NCI-H2227 (cell line): ENCODE results near the gene CRYZ.

ENCODE experiments used
- DNase-seq: peaks from one replicate; lab custom pipeline; 2025; ENCODE audit not compliant: unreplicated experiment; lab: John Stamatoyannopoulos, UW

Gene CRYZ

GRCh38 chr1:74731399-74732052, 1.3 kb downstream of the CRYZ start:
- no peak for DNase-seq

- DNase-seq: no peak
Measured at GRCh38 chr1:74729741-74730478, 2.9 kb downstream of the CRYZ start.

- DNase-seq: no peak
Measured at GRCh38 chr1:74728736-74729135, 4.1 kb downstream of the CRYZ start.

GRCh38 chr1:74726063-74726462, 6.8 kb downstream of the CRYZ start:
- DNase-seq: no peak

- no peak for DNase-seq
Measured at GRCh38 chr1:74717626-74718025, 15.2 kb downstream of the CRYZ start.

- DNase-seq: no peak
Measured at GRCh38 chr1:74716822-74717221, 16.0 kb downstream of the CRYZ start.

GRCh38 chr1:74715806-74716205, 17.0 kb downstream of the CRYZ start:
- no peak for DNase-seq

GRCh38 chr1:74715236-74715502, 17.7 kb downstream of the CRYZ start:
- no peak for DNase-seq

- no peak for DNase-seq
Measured at GRCh38 chr1:74714429-74715235, 18.2 kb downstream of the CRYZ start.

- no peak for DNase-seq
Measured at GRCh38 chr1:74713849-74714248, 19.0 kb downstream of the CRYZ start.

- DNase-seq: no peak
Measured at GRCh38 chr1:74712881-74713280, 20.0 kb downstream of the CRYZ start.

GRCh38 chr1:74703386-74704182, 29.3 kb downstream of the CRYZ start:
- DNase-seq: no peak

GRCh38 chr1:74699331-74699730, 33.5 kb downstream of the CRYZ start:
- DNase-seq: no peak

- no peak for DNase-seq
Measured at GRCh38 chr1:74697832-74698231, 35.0 kb downstream of the CRYZ start.

GRCh38 chr1:74693473-74693872, 39.4 kb downstream of the CRYZ start:
- DNase-seq: no peak

GRCh38 chr1:74690909-74691308, 41.9 kb downstream of the CRYZ start:
- DNase-seq: peak; percentile 55

- no peak for DNase-seq
Measured at GRCh38 chr1:74690364-74690696, 42.5 kb downstream of the CRYZ start.

GRCh38 chr1:74689621-74690363, 43.1 kb downstream of the CRYZ start:
- DNase-seq: peak; percentile 80

GRCh38 chr1:74686928-74687327, 45.9 kb downstream of the CRYZ start:
- no peak for DNase-seq

- no peak for DNase-seq
Measured at GRCh38 chr1:74684301-74684700, 48.5 kb downstream of the CRYZ start.

- DNase-seq: no peak
Measured at GRCh38 chr1:74683656-74684055, 49.2 kb downstream of the CRYZ start.
